Stimulated activated CD8-positive, alpha-beta memory T cell treated with anti-CD3 and anti-CD28 coated beads, Interleukin-12 subunit alpha, Interleukin-12 subunit beta, amount 100 ng/mL, for 4 hours (primary cell): Measurements from ENCODE around the gene ATP10A.

Source experiments
- DNase-seq: peaks from one replicate; pipeline ENCODE4 v3.0.0-alpha.2; 2020; ENCODE audit warnings: low read depth

ATP10A gene

DNA sequence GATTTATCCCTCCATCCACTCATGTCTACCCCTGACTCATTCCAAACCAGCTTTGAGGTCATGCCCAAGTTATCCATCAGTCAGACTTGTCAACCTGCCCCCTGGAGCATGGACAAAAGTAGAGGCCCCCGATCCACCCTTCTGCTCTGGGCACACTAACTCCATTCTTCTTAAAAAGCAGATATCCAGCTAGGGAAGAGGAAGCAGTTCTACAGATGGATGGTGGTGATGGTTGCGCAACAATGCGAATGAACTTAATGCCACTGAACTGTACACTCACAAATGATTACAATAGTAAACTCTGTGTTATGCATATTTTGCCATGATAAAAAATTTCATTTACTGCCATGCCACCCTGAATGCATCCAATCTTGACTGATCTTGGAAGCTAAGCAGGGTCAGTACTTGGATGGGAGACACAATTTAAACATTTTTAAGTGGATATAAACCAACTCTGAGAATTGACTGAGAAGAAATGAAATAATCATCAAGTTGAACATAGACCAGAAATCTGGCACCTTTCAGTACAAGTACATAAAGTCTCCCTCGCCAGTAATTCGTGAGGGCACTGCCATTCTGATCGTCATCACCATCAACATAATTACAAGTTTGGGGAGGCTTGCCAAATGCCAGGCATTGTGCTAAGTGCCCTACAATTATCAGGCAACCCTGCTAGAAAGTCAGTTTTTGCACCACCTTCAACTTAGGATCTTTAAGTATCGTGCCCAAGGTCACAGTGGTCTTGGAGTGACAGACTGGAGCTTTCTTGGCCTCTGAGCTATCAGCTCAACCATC, 124.8 kb downstream of the ATP10A start:
- DNase-seq = no peak

GRCh38 chr15:25737218-25737643, 125.9 kb downstream of the ATP10A start:
- no peak for DNase-seq

DNA sequence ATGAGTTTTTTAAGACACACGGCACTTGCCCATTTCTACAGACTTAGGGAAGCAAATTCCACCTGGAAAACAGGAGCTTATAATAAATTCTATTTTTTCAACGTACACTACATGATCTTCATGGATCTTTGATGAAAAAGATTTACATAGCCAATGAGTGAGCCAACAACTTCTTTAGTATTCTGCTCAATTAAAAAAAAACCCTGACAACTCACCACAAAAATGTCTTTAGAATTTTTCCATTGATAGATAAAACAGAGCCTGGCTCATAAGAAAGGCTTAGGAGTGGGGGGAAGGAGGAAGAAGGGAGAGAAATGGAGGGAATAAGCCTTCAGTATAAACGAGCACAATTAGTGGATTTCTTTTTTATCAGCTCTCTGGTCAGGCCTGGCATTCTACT, 126.7 kb downstream of the ATP10A start:
- no peak for DNase-seq

DNA sequence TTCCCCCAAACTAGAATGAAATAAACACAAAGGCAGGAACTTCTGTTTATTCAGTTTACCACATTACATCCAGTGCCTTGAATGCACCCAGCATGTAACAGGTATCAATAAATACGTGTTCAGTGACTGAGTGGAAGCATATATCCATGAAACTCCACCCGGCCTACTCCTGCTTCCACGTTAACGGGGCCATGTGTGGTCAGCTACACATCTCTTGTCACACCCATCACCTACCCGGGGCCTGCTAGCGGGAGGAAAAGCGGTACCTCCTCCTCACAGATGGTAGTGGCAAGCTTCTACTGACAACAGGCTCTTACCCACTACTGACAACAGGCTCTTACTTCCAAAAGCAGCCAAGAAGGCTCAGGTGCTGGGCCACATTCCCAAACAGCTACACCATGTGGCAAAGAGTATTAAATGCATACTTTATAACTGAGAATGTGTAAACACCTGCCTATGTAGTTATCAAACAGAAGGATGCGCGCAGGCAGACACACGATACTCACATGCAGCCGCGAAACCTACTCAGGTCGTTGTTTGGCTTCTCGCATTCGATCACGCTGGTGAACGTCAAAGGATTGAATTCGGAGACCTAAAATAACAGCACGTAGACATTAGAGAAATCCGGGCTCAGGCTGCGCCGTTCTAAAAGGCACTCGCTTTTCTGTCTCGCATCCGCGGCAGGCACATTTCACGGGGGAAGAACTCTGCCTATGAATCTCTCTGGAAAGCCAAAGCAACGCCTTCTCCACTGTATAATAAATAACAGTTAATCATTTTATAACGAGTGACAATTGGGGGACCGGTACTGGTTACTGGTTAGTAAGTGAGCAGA, 127.4 kb downstream of the ATP10A start:
- no peak for DNase-seq

- no peak for DNase-seq
These were observed 128.3 kb downstream of the ATP10A start for GRCh38 chr15:25734680-25735355.

GRCh38 chr15:25733856-25734679, 129.1 kb downstream of the ATP10A start:
- DNase-seq = no peak

- no peak for DNase-seq
These were observed 129.9 kb downstream of the ATP10A start for GRCh38 chr15:25733036-25733855.

GRCh38 chr15:25732191-25732590, 130.9 kb downstream of the ATP10A start:
- no peak for DNase-seq

DNA sequence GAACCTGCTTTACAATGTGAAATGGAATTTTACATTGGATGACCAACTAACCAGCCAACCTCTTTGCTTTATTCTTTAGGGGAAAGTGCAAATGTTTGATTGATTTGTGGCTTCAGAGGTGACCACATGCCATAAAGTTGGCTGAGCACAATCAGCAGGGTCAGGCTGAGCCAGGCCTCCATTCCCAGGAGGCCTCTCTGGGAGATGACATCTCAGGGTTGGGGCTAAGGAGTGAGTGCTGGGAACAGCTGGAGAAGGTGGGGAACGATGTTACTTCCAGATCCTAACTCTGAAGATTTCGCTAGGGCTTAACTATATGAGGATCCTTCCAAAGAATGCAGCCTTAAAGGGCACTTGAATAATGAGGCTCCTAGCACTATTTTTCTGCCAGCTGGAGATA, 131.7 kb downstream of the ATP10A start:
- no peak for DNase-seq

DNA sequence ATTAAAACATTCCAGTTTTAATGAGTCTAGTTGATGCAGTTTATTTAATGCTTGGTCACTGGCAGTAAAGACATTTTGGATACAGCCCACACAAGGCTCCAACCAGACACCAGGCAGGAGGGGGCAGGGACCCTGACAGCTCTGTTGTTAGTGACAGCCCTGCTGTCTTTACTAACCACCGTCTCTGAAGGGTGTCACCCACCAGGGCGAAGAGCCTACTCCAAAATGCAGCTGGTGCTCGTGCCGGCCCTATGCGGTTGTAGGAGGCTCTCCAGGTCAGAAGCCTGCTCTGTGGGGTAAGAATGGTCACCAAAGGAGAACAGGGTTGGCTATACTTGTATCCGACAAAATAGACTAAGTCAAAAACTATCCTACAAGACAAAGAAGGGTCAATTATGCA, 132.2 kb downstream of the ATP10A start:
- DNase-seq = no peak

DNA sequence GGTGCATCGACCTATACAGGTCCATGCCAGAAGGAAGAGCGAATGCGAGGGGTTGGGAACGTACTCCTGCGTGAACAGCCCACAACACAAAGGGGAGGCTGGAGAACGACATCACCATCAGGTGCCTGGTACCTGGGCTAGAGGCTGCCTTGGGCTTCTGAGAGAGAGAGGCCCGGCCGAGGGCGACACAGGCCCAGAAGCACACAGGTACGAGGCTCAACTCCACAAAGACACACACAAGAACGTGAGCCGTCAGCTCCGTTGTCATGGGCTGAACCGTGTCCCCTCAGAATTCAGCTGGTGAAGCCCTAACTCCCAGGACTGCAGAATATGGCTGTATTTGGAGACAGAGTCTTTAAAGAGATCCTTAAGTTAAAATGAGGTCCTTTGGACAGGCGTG, 134.3 kb downstream of the ATP10A start:
- DNase-seq = no peak

DNA sequence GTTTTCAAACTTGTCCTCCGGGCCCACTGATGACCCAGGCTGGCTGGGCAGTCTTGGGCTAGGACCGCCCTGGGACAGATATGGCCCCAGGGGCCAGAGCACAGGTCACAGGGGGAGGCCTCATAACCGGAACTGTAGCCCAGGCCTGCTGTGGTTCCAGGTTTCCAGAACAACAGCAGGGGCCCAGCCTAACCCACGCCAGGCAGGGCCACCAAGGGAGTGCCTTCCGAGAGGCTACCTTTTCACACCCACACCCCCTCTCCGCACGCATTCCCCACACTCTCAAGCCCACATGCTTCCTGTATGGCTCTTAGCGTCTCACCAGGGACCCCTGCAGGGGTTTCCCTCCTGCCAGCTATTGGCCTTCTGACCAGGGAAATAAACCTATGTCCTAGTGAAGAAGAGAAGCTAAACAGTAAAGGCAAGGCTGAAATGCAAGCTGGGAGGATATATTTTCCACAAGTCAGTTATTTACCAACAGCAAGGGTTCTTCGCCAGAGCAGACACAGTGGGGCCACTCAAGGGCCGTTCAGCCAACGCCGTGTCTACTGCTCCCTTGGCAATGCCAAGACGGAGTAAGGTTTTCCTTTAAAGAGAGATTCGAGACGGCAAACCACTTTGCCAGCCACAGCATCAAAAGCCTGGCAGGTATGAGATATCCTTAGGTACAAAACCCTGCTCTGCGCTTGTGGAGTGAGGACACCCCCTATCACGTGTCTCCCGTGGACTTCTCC, 135.1 kb downstream of the ATP10A start:
- no peak for DNase-seq

DNA sequence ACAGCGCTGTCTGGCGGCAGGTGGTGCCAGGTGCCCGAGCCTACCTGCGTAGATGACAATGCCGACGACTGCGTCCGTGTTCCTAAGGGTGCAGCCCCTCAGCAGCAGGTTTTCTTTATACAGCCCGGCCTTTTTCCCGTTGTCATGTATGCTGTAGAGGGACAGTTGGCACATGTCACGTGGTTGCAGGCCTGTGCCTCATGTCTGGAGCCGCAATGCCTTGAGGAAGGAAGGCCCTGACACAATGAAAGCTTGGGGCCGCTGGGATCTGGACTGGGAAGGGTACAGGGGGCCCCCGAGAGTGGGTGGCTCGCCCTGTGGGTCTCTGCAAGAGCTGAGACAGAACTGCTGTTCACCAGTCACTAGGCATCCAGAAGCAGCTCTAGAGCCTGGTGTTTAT, 136.0 kb downstream of the ATP10A start:
- DNase-seq = no peak

- DNase-seq = no peak
These were observed 137.4 kb downstream of the ATP10A start for GRCh38 chr15:25725758-25726157.

DNA sequence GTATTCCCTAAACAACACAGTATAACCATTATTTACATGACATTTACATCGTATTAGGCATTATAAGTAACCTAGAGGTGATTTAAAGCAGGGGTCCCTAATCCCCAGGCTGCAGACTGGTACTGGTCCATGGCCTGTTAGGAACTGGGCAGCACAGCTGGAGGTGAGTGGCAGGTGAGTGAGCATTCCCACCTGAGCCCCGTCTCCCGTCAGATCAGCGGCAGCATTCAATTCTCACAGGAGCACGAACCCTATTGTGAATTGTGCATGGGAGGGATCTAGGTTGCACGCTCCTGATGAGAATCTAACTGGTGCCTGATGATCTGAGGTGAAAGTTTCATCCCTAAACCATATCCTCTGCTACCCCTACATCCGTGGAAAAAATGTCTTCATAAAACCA, 138.2 kb downstream of the ATP10A start:
- no peak for DNase-seq

- DNase-seq = no peak
These were observed 141.5 kb downstream of the ATP10A start for GRCh38 chr15:25721605-25721955.

DNA sequence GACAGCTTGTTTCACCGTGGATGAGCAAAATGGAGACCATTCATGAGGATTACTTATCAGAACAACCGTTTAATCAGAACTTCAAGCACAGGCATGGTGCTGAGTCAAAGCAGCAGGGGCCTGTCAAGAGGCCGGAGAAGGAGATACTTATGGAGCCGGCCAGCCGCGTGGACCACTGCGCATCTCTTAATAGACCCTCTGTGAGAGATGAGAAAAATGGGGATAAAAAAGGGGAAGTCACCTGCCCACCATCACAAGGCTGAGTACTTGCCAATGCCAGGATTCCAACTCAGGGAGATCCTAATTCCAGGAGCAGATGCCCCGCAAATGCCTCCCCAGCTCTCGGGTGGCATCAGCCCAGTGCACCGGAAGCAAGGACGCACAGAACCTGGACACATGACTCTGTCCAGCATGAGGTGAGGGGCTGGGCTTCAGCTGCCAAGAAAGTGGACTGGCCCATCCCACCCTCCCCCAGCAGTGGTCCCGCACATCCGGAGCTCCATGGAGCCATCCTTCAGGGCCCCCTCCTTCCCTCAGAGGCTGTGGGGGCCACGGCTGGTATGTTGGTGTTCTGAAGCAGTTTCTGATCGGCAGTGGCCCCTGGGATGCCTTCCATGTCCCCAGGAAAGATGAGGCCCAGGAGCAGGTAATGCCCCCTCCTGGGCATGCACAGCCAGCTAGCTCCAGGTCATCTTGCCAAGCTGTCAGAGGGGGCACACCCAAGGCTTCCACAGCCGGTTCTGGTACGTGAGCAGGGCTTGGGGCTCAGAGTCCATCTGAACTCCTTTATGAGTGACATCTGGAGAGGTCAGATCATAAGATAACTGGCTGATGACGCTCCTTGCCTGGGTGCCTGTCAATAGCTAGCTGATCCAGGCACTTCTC, 143.8 kb downstream of the ATP10A start:
- DNase-seq = no peak

- DNase-seq = no peak
These were observed 144.5 kb downstream of the ATP10A start for GRCh38 chr15:25718597-25718996.

- DNase-seq = no peak
These were observed 145.0 kb downstream of the ATP10A start for GRCh38 chr15:25718169-25718536.
